ENCODE measurements around the gene LPIN1. TPM values are rescaled to one million over a fixed set of nuclear protein-coding genes. Genes with fewer than 3 reads are reported as not detected.

The LPIN1 gene
- total RNA-seq, 1 donor from 2014 or later, result 51.1 TPM

- DNase-seq (ENCODE audit: low spot score), result peak; percentile 34
Observed at GRCh38 chr2:11784747-11785610, 38.5 kb downstream of the LPIN1 start.

- no peak for DNase-seq (ENCODE audit: low spot score)
Observed at GRCh38 chr2:11785611-11785940, 39.1 kb downstream of the LPIN1 start.

- DNase-seq (ENCODE audit: low spot score), result no peak
Observed at GRCh38 chr2:11786191-11786590, 39.8 kb downstream of the LPIN1 start.

GRCh38 chr2:11786592-11786991 lies 40.2 kb downstream of the LPIN1 start:
- DNase-seq (ENCODE audit: low spot score), result no peak

GRCh38 chr2:11787991-11788390 lies 41.6 kb downstream of the LPIN1 start:
- no peak for DNase-seq (ENCODE audit: low spot score)

- no peak for DNase-seq (ENCODE audit: low spot score)
Observed at GRCh38 chr2:11788461-11789124, 42.2 kb downstream of the LPIN1 start.

GRCh38 chr2:11789243-11789642 lies 42.8 kb downstream of the LPIN1 start:
- no peak for DNase-seq (ENCODE audit: low spot score)

GRCh38 chr2:11790228-11790627 lies 43.8 kb downstream of the LPIN1 start:
- DNase-seq (ENCODE audit: low spot score), result no peak

- no peak for DNase-seq (ENCODE audit: low spot score)
Observed at GRCh38 chr2:11795590-11795989, 49.2 kb downstream of the LPIN1 start.

- DNase-seq (ENCODE audit: low spot score), result no peak
Observed at GRCh38 chr2:11796190-11797171, 50.0 kb downstream of the LPIN1 start.

- no peak for DNase-seq (ENCODE audit: low spot score)
Observed at GRCh38 chr2:11797846-11798245, 51.4 kb downstream of the LPIN1 start.

- no peak for DNase-seq (ENCODE audit: low spot score)
Observed at GRCh38 chr2:11798701-11799435, 52.4 kb downstream of the LPIN1 start.

- no peak for DNase-seq (ENCODE audit: low spot score)
Observed at GRCh38 chr2:11799826-11800225, 53.4 kb downstream of the LPIN1 start.

GRCh38 chr2:11802782-11803191 lies 56.4 kb downstream of the LPIN1 start:
- no peak for DNase-seq (ENCODE audit: low spot score)

- no peak for DNase-seq (ENCODE audit: low spot score)
Observed at GRCh38 chr2:11805024-11805423, 58.6 kb downstream of the LPIN1 start.

- DNase-seq (ENCODE audit: low spot score), result no peak
Observed at GRCh38 chr2:11805920-11806319, 59.5 kb downstream of the LPIN1 start.

GRCh38 chr2:11807156-11808015 lies 61.0 kb downstream of the LPIN1 start:
- no peak for DNase-seq (ENCODE audit: low spot score)

GRCh38 chr2:11808016-11808400 lies 61.6 kb downstream of the LPIN1 start:
- no peak for DNase-seq (ENCODE audit: low spot score)

GRCh38 chr2:11809586-11810236 lies 63.3 kb downstream of the LPIN1 start:
- no peak for DNase-seq (ENCODE audit: low spot score)

Measured in mucosa of gallbladder (tissue), 1 donor.